ENCODE measurements around the gene DGLUCY.
A peak's percentile ranks its signal among the peaks of the same experiment; 100 is the strongest.
"Not testable (repeated sequence)": the region's sequence is repeated elsewhere in the genome, so short reads cannot be mapped to it uniquely, and the experiment has no call there.

Gene DGLUCY

GRCh38 chr14:91100102-91100501, 13.8 kb upstream of the DGLUCY start:
- no peak overlapping the region for H3K4me3 ChIP-seq (ENCODE audit: low read length)
- no peak for DNase-seq (ENCODE audit: low read depth, low spot score)

- no peak overlapping the region for H3K4me3 ChIP-seq (ENCODE audit: low read length)
- DNase-seq (ENCODE audit: low read depth, low spot score) = no peak
Measured at GRCh38 chr14:91103116-91103515, 10.8 kb upstream of the DGLUCY start.

GRCh38 chr14:91108941-91109611, 4.8 kb upstream of the DGLUCY start:
- no peak overlapping the region for H3K4me3 ChIP-seq (ENCODE audit: low read length)
- DNase-seq (ENCODE audit: low read depth, low spot score) = no peak

- no peak overlapping the region for H3K4me3 ChIP-seq (ENCODE audit: low read length)
- no peak for DNase-seq (ENCODE audit: low read depth, low spot score)
Measured at GRCh38 chr14:91111443-91111842, 2.4 kb upstream of the DGLUCY start.

GRCh38 chr14:91112194-91112593, 1.7 kb upstream of the DGLUCY start:
- H3K4me3 ChIP-seq (ENCODE audit: low read length) = no peak overlapping the region
- DNase-seq (ENCODE audit: low read depth, low spot score) = no peak

- peak; percentile 81 for DNase-seq (ENCODE audit: low read depth, low spot score)
- H3K4me3 ChIP-seq (ENCODE audit: low read length) = peak overlapping the region; percentile 88
Measured at GRCh38 chr14:91114079-91115065, 499 bp downstream of the DGLUCY start.

GRCh38 chr14:91115986-91116770, 2.3 kb downstream of the DGLUCY start:
- peak overlapping the region; percentile 88 for H3K4me3 ChIP-seq (ENCODE audit: low read length)
- no peak for DNase-seq (ENCODE audit: low read depth, low spot score)

- DNase-seq (ENCODE audit: low read depth, low spot score) = no peak
- H3K4me3 ChIP-seq (ENCODE audit: low read length) = no peak overlapping the region
Measured at GRCh38 chr14:91116913-91117588, 3.2 kb downstream of the DGLUCY start.

- no peak overlapping the region for H3K4me3 ChIP-seq (ENCODE audit: low read length)
- no peak for DNase-seq (ENCODE audit: low read depth, low spot score)
Measured at GRCh38 chr14:91117960-91118359, 4.1 kb downstream of the DGLUCY start.

- no peak for DNase-seq (ENCODE audit: low read depth, low spot score)
- H3K4me3 ChIP-seq (ENCODE audit: low read length) = no peak overlapping the region
Measured at GRCh38 chr14:91118511-91119068, 4.7 kb downstream of the DGLUCY start.

- no peak overlapping the region for H3K4me3 ChIP-seq (ENCODE audit: low read length)
- DNase-seq (ENCODE audit: low read depth, low spot score) = no peak
Measured at GRCh38 chr14:91119556-91120311, 5.9 kb downstream of the DGLUCY start.

- no peak for DNase-seq (ENCODE audit: low read depth, low spot score)
- H3K4me3 ChIP-seq (ENCODE audit: low read length) = no peak overlapping the region
Measured at GRCh38 chr14:91123201-91123600, 9.3 kb downstream of the DGLUCY start.

- H3K4me3 ChIP-seq (ENCODE audit: low read length); DNase-seq (ENCODE audit: low read depth, low spot score): not testable (repeated sequence)
Measured at GRCh38 chr14:91124406-91125270, 10.8 kb downstream of the DGLUCY start.

- H3K4me3 ChIP-seq (ENCODE audit: low read length) = no peak overlapping the region
- no peak for DNase-seq (ENCODE audit: low read depth, low spot score)
Measured at GRCh38 chr14:91125271-91125660, 11.4 kb downstream of the DGLUCY start.

GRCh38 chr14:91125801-91126200, 11.9 kb downstream of the DGLUCY start:
- DNase-seq (ENCODE audit: low read depth, low spot score) = no peak
- H3K4me3 ChIP-seq (ENCODE audit: low read length) = no peak overlapping the region

GRCh38 chr14:91126761-91127160, 12.9 kb downstream of the DGLUCY start:
- no peak overlapping the region for H3K4me3 ChIP-seq (ENCODE audit: low read length)
- no peak for DNase-seq (ENCODE audit: low read depth, low spot score)

- H3K4me3 ChIP-seq (ENCODE audit: low read length) = no peak overlapping the region
- no peak for DNase-seq (ENCODE audit: low read depth, low spot score)
Measured at GRCh38 chr14:91127401-91127801, 13.5 kb downstream of the DGLUCY start.

Data from Jurkat, Clone E6-1 (cell line).